AG09309 (cell line): ENCODE data around the gene DNAH10.

ENCODE experiments used
- DNase-seq: peaks from one replicate; pipeline ENCODE4 v3.0.0-alpha.2; 2010; ENCODE audit warnings: low read depth
- H3K4me3 ChIP-seq: 2 replicates; pipeline ENCODE4 v1.5.1; 2011; ENCODE audit warnings: mild to moderate bottlenecking, low read depth, low read length, moderate library complexity; ENCODE audit not compliant: control insufficient read depth
- CTCF ChIP-seq: IDR thresholded peaks from 2 replicates; pipeline ENCODE4 v1.5.1; 2011; ENCODE audit warnings: mild to moderate bottlenecking, low read depth, low read length, inconsistent platforms; ENCODE audit not compliant: insufficient read depth, control insufficient read depth; ENCODE audit errors: missing control alignments

DNAH10 gene

GRCh38 chr12:123860377-123860776 lies 98.3 kb downstream of the DNAH10 start:
- TF ChIP-seq CTCF, result no peak

GRCh38 chr12:123861392-123861791 lies 99.3 kb downstream of the DNAH10 start:
- no peak overlapping the region for H3K4me3 ChIP-seq
- DNase-seq, result no peak
- TF ChIP-seq CTCF, result no peak

More at GRCh38 chr12:123860377-123860776, 98.3 kb downstream of the DNAH10 start:
- DNase-seq, result no peak
- H3K4me3 ChIP-seq, result no peak overlapping the region

GRCh38 chr12:123867141-123867540 lies 105.0 kb downstream of the DNAH10 start:
- no peak for TF ChIP-seq CTCF
- H3K4me3 ChIP-seq, result no peak overlapping the region
- no peak for DNase-seq

- no peak for TF ChIP-seq CTCF
- H3K4me3 ChIP-seq, result no peak overlapping the region
- no peak for DNase-seq
These were observed 106.7 kb downstream of the DNAH10 start for GRCh38 chr12:123868791-123869190.

GRCh38 chr12:123873793-123874192 lies 111.7 kb downstream of the DNAH10 start:
- no peak overlapping the region for H3K4me3 ChIP-seq
- TF ChIP-seq CTCF, result no peak
- no peak for DNase-seq

GRCh38 chr12:123877968-123878367 lies 115.9 kb downstream of the DNAH10 start:
- no peak overlapping the region for H3K4me3 ChIP-seq

More at GRCh38 chr12:123877968-123878367, 115.9 kb downstream of the DNAH10 start:
- DNase-seq, result no peak
- no peak for TF ChIP-seq CTCF
